ENCODE data around the gene CHRND. TPM values are rescaled to one million over a fixed set of nuclear protein-coding genes. Genes with fewer than 3 reads are reported as not detected.

The CHRND gene
- polyA plus RNA-seq, 4 donors: 0.31 to 0.92 (median 0.74) TPM

DNA sequence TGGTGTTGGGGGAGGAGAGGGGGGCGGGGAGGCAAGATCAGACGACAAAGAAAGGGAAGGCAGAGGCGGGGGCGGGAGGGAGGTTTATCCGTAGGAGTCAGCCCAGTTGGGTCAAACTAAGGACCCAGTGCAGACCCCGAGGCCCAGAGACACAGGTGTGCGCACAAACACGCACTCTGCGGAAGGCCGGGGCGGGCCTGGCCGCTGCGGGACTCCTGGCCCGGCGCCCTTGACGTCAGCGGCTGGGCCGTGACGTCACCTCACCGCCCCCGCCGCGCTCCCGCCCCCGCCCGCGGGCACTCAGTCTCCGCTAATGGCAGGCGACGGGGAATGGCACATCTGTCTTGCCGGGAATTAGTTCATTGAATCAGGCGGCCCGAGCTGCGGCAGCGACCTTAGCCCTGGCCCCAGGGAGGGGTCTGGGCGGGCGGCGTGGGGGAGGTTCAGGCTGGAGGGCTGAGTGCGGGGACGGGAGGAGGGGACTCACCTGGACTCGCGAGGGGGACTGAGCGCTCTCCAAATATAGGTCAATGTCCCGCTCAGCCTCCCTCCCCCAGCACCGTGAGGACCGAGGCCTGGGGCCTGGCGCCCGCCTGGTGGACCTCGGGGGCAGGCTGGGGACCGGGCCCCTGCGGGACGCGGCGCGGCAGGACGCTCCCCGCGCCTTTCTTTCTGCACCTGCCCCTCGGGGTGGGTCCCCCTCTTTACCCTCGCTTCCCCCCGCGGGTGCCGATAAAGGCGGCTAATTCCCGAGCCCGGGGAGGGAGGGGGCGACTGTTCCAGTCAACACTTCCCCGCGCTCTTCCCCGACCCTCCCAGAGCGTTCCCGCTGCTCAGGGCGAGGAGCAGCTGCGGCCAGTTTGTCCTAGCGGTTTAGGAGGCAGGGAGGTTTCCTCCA, 22.8 kb upstream of the CHRND start:
- no peak for DNase-seq (ENCODE audit: low read depth in 4 of 4, low spot score in 2 of 4)

GRCh38 chr2:232503809-232504323, 22.1 kb upstream of the CHRND start:
- no peak for DNase-seq (ENCODE audit: low read depth in 4 of 4, low spot score in 2 of 4)

DNA sequence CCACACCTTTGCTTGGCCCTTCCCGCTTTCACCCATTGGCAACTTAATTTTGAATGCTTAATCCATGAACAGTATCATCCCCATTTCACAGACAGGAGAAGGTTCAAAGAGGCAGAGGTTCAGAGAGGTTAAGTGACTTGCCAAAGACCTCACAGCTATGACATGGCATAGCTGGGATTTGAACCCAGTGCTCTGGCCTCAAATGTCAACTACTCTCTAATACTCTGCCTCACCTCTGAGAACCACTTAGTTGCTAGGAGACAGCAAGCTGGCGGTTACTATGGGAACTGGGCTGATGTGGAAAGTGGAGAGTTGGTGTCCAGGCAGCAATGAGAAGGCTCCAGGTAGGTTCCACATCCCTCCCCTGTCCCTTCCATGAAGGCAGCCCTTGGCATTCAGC, 21.5 kb upstream of the CHRND start:
- DNase-seq (ENCODE audit: low read depth in 4 of 4, low spot score in 2 of 4): no peak

GRCh38 chr2:232505856-232506255, 20.1 kb upstream of the CHRND start:
- DNase-seq (ENCODE audit: low read depth in 4 of 4, low spot score in 2 of 4): no peak

- no peak for DNase-seq (ENCODE audit: low read depth in 4 of 4, low spot score in 2 of 4)
Observed at GRCh38 chr2:232506709-232507108, 19.3 kb upstream of the CHRND start.

- DNase-seq (ENCODE audit: low read depth in 4 of 4, low spot score in 2 of 4): no peak
Observed at GRCh38 chr2:232508251-232508650, 17.7 kb upstream of the CHRND start.

- no peak for DNase-seq (ENCODE audit: low read depth in 4 of 4, low spot score in 2 of 4)
Observed at GRCh38 chr2:232511336-232511890, 14.5 kb upstream of the CHRND start.

GRCh38 chr2:232512602-232513001, 13.4 kb upstream of the CHRND start:
- no peak for DNase-seq (ENCODE audit: low read depth in 4 of 4, low spot score in 2 of 4)

DNA sequence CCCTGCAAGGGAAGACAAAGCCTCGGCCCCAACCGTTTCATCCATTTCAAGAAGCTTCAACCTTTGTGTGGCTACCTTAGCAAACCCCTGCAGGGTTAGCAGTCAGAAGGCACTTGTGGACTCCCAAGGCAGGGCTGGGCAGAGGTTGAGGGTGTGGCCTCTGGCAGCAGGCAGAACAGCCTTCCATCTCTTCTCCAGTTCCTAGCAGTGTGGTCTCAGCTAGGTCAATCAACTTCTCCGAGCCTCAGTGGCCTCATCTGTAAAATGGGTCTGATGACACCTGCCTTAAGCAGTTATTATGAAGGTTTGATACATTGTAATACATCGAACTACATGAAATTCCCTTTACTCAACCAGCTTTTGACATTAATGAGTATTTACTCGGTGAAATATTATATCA, 12.6 kb upstream of the CHRND start:
- DNase-seq (ENCODE audit: low read depth in 4 of 4, low spot score in 2 of 4): no peak

DNA sequence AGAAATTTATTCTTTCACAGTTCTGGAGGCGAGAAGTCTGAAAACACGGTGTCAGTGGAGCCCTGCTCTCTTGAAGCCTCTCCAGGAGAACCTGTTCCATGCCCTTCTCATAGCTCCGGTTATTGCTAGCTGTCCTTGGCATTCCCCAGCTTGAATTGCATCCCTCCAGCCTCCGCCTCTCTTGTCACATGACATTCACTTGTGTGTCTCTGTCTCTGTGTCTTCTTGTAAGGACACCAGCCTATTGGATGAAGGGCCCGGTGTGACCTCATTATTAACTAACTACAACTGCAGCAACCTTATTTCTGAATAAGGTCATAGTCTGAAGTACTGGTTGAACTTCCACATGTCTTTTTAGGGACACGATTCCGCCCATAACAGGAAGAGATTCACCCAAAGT, 10.3 kb upstream of the CHRND start:
- DNase-seq (ENCODE audit: low read depth in 4 of 4, low spot score in 2 of 4): no peak

- no peak for DNase-seq (ENCODE audit: low read depth in 4 of 4, low spot score in 2 of 4)
Observed at GRCh38 chr2:232516551-232516950, 9.4 kb upstream of the CHRND start.

- DNase-seq (ENCODE audit: low read depth in 4 of 4, low spot score in 2 of 4): no peak
Observed at GRCh38 chr2:232518844-232519243, 7.1 kb upstream of the CHRND start.

DNA sequence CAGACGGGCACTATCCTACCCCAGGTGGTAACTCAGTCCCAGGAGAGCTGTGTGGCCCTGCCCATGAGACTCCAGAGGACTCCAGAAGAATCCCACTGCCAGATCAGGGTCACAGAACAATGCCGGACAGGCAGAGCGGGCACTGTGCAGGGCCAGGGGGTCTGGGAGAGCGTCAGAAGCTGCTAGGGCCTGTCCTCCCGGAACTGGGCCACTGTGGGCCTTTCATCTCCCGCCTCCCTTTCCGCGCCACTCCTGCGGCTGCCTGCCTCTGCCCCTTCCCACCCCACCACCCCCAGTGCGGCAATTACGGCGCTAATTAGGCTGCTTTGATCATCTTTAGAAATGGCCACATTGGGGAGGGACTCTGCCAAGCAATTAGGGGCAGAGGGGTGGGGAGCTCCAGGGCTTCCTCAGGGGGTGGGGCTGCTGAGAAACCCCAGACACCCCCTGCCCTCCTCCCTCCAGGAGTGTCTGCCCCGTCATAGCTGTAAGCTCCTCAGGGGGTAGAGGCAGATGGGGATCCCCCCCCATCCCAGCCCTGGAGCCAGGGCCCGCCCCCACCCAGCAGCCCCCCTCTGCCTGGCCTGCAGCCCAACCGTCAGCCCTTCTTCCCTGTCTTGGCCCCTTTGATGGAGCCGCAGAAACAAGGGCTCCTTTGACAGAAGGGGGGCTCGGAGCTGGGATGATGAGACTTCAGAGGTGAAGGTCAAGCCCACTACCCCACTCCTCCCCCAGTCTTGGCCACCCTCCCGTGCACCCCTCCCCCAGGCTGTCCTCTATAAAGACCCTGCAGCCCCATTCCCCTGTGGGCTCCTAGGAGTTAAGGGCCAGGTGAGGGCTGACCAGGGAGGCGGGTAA, 6.2 kb upstream of the CHRND start, which contains the start of gene PRSS56:
PRSS56 (plus strand) TSS at position 808 of the 858 bp plus-strand sequence. CDS start 211 bp downstream, outside the sequence.
- DNase-seq (ENCODE audit: low read depth in 4 of 4, low spot score in 2 of 4): no peak

GRCh38 chr2:232520489-232520888, 5.5 kb upstream of the CHRND start:
- DNase-seq (ENCODE audit: low read depth in 4 of 4, low spot score in 2 of 4): no peak

GRCh38 chr2:232521098-232521497, 4.9 kb upstream of the CHRND start:
- no peak for DNase-seq (ENCODE audit: low read depth in 4 of 4, low spot score in 2 of 4)

DNA sequence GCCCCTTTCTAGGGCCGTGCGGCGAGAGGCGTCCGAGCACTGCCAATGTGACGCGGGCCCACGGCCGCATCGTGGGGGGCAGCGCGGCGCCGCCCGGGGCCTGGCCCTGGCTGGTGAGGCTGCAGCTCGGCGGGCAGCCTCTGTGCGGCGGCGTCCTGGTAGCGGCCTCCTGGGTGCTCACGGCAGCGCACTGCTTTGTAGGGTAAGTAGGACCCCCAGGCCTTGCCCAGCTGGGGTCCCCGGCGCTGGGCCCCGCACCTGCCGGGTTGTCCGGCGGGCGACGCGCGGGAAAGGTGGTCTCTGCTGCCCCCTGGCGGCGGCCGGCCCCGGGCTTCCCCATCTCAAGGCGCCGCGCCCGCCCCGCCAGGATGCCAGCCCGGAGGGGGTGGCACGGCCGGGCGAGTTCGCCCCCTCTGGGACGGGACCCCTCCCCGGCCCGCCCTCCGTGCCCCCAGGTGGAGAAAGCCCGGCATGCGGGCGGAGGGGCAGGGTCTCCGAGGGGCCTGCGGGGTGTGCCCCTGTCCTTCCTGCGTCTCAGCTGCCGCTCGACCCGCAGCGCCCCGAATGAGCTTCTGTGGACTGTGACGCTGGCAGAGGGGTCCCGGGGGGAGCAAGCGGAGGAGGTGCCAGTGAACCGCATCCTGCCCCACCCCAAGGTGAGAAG, 3.9 kb upstream of the CHRND start:
- no peak for DNase-seq (ENCODE audit: low read depth in 4 of 4, low spot score in 2 of 4)

- DNase-seq (ENCODE audit: low read depth in 4 of 4, low spot score in 2 of 4): no peak
Observed at GRCh38 chr2:232522623-232523401, 3.1 kb upstream of the CHRND start.

DNA sequence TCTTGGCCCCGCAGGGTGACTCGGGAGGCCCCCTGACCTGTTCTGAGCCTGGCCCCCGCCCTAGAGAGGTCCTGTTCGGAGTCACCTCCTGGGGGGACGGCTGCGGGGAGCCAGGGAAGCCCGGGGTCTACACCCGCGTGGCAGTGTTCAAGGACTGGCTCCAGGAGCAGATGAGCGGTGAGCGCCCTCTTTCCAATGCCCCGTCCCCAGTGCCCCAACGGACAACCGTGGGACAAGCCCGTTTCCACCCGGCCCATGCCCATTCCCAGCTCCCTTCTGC, 2.6 kb upstream of the CHRND start:
- DNase-seq (ENCODE audit: low read depth in 4 of 4, low spot score in 2 of 4): no peak

- DNase-seq (ENCODE audit: low read depth in 4 of 4, low spot score in 2 of 4): no peak
Observed at GRCh38 chr2:232523682-232524597, 2.0 kb upstream of the CHRND start.

All from left renal cortex interstitium (tissue), 4 donors.